KMS-11 (cell line): ENCODE results near the gene GTF2IRD1.
"Not testable (repeated sequence)": the region's sequence is repeated elsewhere in the genome, so short reads cannot be mapped to it uniquely, and the experiment has no call there.

ENCODE experiments used
- H2AFZ ChIP-seq: fragments of 200-600 bp; sonication (generic); 2 replicates; pipeline ENCODE4 v1.6.1; 2016; ENCODE audit warnings: antibody characterized with exemption, mixed run types, low read depth
- H3K27ac ChIP-seq: fragments of 200-600 bp; sonication (generic); 2 replicates; pipeline ENCODE4 v1.6.1; 2016; ENCODE audit warnings: mild to moderate bottlenecking, mixed run types
- H3K27me3 ChIP-seq: fragments of 200-600 bp; sonication (generic); 2 replicates; pipeline ENCODE4 v1.6.1; 2017; ENCODE audit warnings: mild to moderate bottlenecking, low read depth, mixed run types, moderate library complexity; ENCODE audit not compliant: insufficient read depth
- H3K36me3 ChIP-seq: fragments of 200-600 bp; sonication (generic); 2 replicates; pipeline ENCODE4 v1.6.1; 2017; ENCODE audit warnings: mild to moderate bottlenecking, mixed run types; ENCODE audit not compliant: insufficient read depth
- H3K4me1 ChIP-seq: fragments of 200-600 bp; sonication (generic); 2 replicates; pipeline ENCODE4 v1.6.1; 2016; ENCODE audit warnings: mild to moderate bottlenecking, low read depth, mixed run types; ENCODE audit not compliant: poor library complexity, severe bottlenecking
- H3K4me2 ChIP-seq: fragments of 200-600 bp; sonication (generic); 2 replicates; pipeline ENCODE4 v1.7.0; 2016; ENCODE audit warnings: mild to moderate bottlenecking, mixed run types
- H3K4me3 ChIP-seq: fragments of 200-600 bp; sonication (generic); IDR thresholded peaks from 2 replicates; pipeline ENCODE4 v1.6.1; 2017; ENCODE audit warnings: low read depth, low read length, mixed read lengths; ENCODE audit not compliant: insufficient read depth
- H3K79me2 ChIP-seq: fragments of 200-600 bp; sonication (generic); 2 replicates; pipeline ENCODE4 v1.6.1; 2016; ENCODE audit warnings: low read depth, mixed run types; ENCODE audit not compliant: insufficient read depth
- H3K9ac ChIP-seq: fragments of 200-600 bp; sonication (generic); 2 replicates; pipeline ENCODE4 v1.6.1; 2016; ENCODE audit warnings: mild to moderate bottlenecking, mixed run types
- H4K20me1 ChIP-seq: fragments of 200-600 bp; sonication (generic); 2 replicates; pipeline ENCODE4 v1.6.1; 2016; ENCODE audit warnings: mild to moderate bottlenecking, mixed run types; ENCODE audit not compliant: insufficient read depth
- CTCF ChIP-seq: fragments of 200-600 bp; sonication (generic); conservative IDR thresholded peaks from 2 replicates; pipeline ENCODE4 v1.6.1; 2017; ENCODE audit warnings: low read depth, mild to moderate bottlenecking, antibody characterized with exemption, low read length, moderate library complexity, mixed read lengths

GTF2IRD1 gene

DNA sequence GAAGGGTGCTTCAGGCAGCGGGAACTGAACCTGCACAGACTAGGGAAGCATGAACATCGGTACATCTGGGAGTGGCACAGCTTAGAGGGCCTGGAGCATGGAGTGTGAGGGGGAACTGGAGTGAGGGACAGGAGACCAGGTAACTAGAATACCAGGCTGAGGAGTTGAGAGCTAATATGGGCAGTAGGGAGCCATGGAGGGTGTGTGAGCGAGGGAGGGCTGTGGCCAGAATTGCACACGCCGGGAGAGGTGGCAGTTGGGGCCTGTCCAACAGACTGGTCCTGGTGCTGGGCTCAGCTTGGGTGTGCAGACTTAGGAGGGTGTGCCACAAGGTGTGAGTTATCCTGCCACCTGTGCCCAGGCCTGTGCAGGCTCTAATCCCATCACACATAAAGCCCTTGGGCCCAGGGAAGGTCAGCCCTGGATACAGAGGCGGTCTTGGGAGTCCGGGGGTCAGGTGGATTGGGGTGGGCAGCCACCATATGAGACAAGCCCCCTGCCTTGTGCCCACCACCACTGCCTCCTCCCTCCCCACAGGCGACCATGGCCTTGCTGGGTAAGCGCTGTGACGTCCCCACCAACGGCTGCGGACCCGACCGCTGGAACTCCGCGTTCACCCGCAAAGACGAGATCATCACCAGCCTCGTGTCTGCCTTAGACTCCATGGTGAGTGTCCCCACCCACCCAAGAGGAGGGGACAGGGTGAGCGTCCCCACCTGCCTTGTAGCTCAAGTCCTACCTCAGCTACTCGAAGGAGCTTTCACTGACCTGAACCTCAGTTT, 54.0 kb downstream of the GTF2IRD1 start:
- Histone ChIP-seq H3K27ac (no peak overlapping the region), H3K4me3 (no peak overlapping the region)

DNA sequence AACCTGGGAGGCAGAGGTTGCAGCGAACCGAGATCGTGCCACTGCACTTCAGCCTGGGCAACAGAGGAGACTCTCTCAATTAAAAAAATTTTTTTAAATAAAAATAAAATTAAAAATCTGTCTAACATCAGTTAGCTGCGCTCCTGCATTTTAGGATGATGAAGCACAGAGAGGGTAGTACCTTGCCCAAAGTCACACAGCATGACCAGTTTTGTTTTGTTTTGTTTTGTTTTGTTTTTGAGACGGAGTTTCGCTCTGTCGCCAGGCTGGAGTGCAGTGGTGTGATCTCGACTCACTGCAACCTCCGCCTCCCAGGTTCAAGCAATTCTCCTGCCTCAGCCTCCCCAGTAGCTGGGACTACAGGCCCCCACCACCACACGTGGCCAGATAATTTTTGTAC, 55.7 kb downstream of the GTF2IRD1 start:
- not testable (repeated sequence) for H3K4me3 ChIP-seq, H3K4me2 ChIP-seq, H3K27ac ChIP-seq, H3K4me1 ChIP-seq, H3K36me3 ChIP-seq, H4K20me1 ChIP-seq, H2AFZ ChIP-seq, H3K27me3 ChIP-seq, H3K9ac ChIP-seq, H3K79me2 ChIP-seq

More for the DNA sequence above, 54.0 kb downstream of the GTF2IRD1 start:
- Histone ChIP-seq H3K4me2 (no peak overlapping the region), H3K27me3 (no peaks in the 10 kb centered on the region), H2AFZ (no peak overlapping the region), H3K4me1 (no peaks in the 10 kb centered on the region), H3K79me2 (no peaks in the 10 kb centered on the region), H3K9ac (no peak overlapping the region), H4K20me1 (no peaks in the 10 kb centered on the region), H3K36me3 (no peaks in the 10 kb centered on the region)
- TF ChIP-seq CTCF, result no peak

GRCh38 chr7:74511345-74511744, 57.6 kb downstream of the GTF2IRD1 start:
- Histone ChIP-seq H3K4me1 (no peaks in the 10 kb centered on the region), H3K9ac (no peak overlapping the region), H3K27ac (no peak overlapping the region), H3K79me2 (no peaks in the 10 kb centered on the region), H3K4me3 (no peak overlapping the region), H3K36me3 (no peaks in the 10 kb centered on the region), H3K27me3 (no peaks in the 10 kb centered on the region), H2AFZ (no peak overlapping the region), H3K4me2 (no peak overlapping the region), H4K20me1 (no peaks in the 10 kb centered on the region)
- TF ChIP-seq CTCF, result no peak

DNA sequence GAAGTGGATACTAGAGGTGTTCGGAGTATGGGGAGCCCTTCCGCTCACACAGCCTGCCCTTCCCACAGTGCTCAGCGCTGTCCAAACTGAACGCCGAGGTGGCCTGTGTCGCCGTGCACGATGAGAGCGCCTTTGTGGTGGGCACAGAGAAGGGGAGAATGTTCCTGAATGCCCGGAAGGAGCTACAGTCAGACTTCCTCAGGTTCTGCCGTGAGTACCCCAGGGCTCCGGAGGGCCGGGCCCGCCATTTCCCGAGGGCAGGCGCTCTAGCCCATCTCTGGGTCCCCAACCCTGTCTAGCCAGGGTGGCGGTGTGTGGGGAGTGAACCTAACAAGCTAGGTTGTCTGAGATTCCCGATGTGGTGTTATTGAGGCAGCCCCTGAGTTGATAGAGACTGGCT, 59.1 kb downstream of the GTF2IRD1 start:
- Histone ChIP-seq H3K27me3 (no peaks in the 10 kb centered on the region), H3K9ac (no peak overlapping the region), H3K79me2 (no peaks in the 10 kb centered on the region), H3K36me3 (no peaks in the 10 kb centered on the region), H3K4me1 (no peaks in the 10 kb centered on the region), H2AFZ (no peak overlapping the region), H4K20me1 (no peaks in the 10 kb centered on the region), H3K4me3 (no peak overlapping the region), H3K4me2 (no peak overlapping the region), H3K27ac (no peak overlapping the region)
- TF ChIP-seq CTCF, result no peak

GRCh38 chr7:74514131-74514591, 60.5 kb downstream of the GTF2IRD1 start:
- Histone ChIP-seq H2AFZ (no peak overlapping the region), H4K20me1 (no peaks in the 10 kb centered on the region), H3K4me2 (no peak overlapping the region), H3K36me3 (no peaks in the 10 kb centered on the region), H3K79me2 (no peaks in the 10 kb centered on the region), H3K4me1 (no peaks in the 10 kb centered on the region), H3K4me3 (no peak overlapping the region), H3K27ac (no peak overlapping the region), H3K27me3 (no peaks in the 10 kb centered on the region), H3K9ac (no peak overlapping the region)
- no peak for TF ChIP-seq CTCF
